H1 (cell line): Measurements from ENCODE around the gene RAI14. TPM values are rescaled to one million over a fixed set of nuclear protein-coding genes. Genes with fewer than 3 reads are reported as not detected.
A peak's percentile ranks its signal among the peaks of the same experiment; 100 is the strongest.

Experiments used
- CTCF ChIA-PET: fragments of 300-600 bp; sonication (Branson Sonifier 250); formaldehyde crosslinking; loops from one replicate; lab custom pipeline; 2021; ENCODE audit not compliant: partially characterized antibody; lab: Charles Lee
- POLR2A ChIA-PET: fragments of 300-600 bp; sonication (Branson Sonifier 250); formaldehyde crosslinking; loops from one replicate; lab custom pipeline; 2021; ENCODE audit warnings: inconsistent platforms; ENCODE audit not compliant: partially characterized antibody; lab: Charles Lee
- DNase-seq, 2 experiments: peaks; one replicate each; pipeline versions ENCODE4 v3.0.0 to v3.0.0-alpha.2; 2010 to 2022; ENCODE audit warnings: low spot score in 2 of 2, low read depth in 1 of 2, mixed read lengths in 1 of 2
- FAIRE-seq: peaks from 2 replicates; lab custom pipeline; 2011; peaks lifted over from hg19 to GRCh38; lab: Jason Lieb, UNC
- H2AFZ ChIP-seq: 2 replicates; pipeline ENCODE4 v1.8.1; 2012; ENCODE audit warnings: low read length, inconsistent platforms
- H2AK5ac ChIP-seq: 2 replicates; pipeline ENCODE4 v1.6.1; 2013; ENCODE audit warnings: low read depth, low read length
- H2BK120ac ChIP-seq: replicated peaks from 2 replicates; pipeline ENCODE3; 2013; ENCODE audit warnings: low read depth, low read length, inconsistent platforms
- H2BK12ac ChIP-seq: 2 replicates; pipeline ENCODE4 v1.6.1; 2013; ENCODE audit warnings: low read depth, low read length
- H2BK15ac ChIP-seq: 2 replicates; pipeline ENCODE4 v1.6.1; 2013; ENCODE audit warnings: low read length
- H2BK20ac ChIP-seq: 2 replicates; pipeline ENCODE4 v1.6.1; 2013; ENCODE audit warnings: low read length
- H2BK5ac ChIP-seq: 2 replicates; pipeline ENCODE4 v1.6.1; 2013; ENCODE audit warnings: low read depth, low read length
- H3K14ac ChIP-seq: 2 replicates; pipeline ENCODE4 v1.6.1; 2013; ENCODE audit warnings: inconsistent platforms; ENCODE audit not compliant: insufficient read length
- H3K18ac ChIP-seq: 2 replicates; pipeline ENCODE4 v1.6.1; 2013; ENCODE audit warnings: low read length; ENCODE audit errors: extremely low read depth
- H3K23ac ChIP-seq: 2 replicates; pipeline ENCODE4 v1.6.1; 2013; ENCODE audit warnings: inconsistent platforms; ENCODE audit not compliant: insufficient read length
- H3K23me2 ChIP-seq: 2 replicates; pipeline ENCODE4 v1.6.1; 2013; ENCODE audit warnings: low read depth, low read length
- H3K27ac ChIP-seq: 2 replicates; pipeline ENCODE4 v1.6.1; 2011; ENCODE audit warnings: low read depth, low read length, inconsistent platforms
- H3K27me3 ChIP-seq, 4 experiments: replicated peaks in 1 of 4; 1 replicate in 1 of 4; 2 replicates in 3 of 4; pipeline versions ENCODE4 v1.6.1 to v1.8.1; 2011 to 2013; ENCODE audit warnings: low read length in 3 of 4, mild to moderate bottlenecking in 3 of 4, inconsistent platforms in 2 of 4, mixed read lengths in 2 of 4, moderate library complexity in 1 of 4; ENCODE audit not compliant: control insufficient read depth in 3 of 4, insufficient read depth in 3 of 4; ENCODE audit errors: extremely low read depth in 1 of 4
- H3K36me3 ChIP-seq, 4 experiments: 2 replicates each; pipeline versions ENCODE4 v1.6.1 to v1.8.1; 2011 to 2013; ENCODE audit warnings: mild to moderate bottlenecking in 4 of 4, low read length in 3 of 4, moderate library complexity in 2 of 4, control low read depth in 1 of 4, inconsistent platforms in 1 of 4; ENCODE audit not compliant: insufficient read depth in 4 of 4, control insufficient read depth in 2 of 4
- H3K4ac ChIP-seq: replicated peaks from 2 replicates; pipeline ENCODE3; 2013; ENCODE audit warnings: low read length, low read depth, mixed read lengths, inconsistent platforms; ENCODE audit not compliant: insufficient read length
- H3K4me1 ChIP-seq, 4 experiments: replicated peaks in 1 of 4; 1 replicate in 1 of 4; 2 replicates in 3 of 4; pipeline versions ENCODE4 v1.6.1 to v1.8.1; 2011 to 2013; ENCODE audit warnings: low read length in 3 of 4, inconsistent platforms in 2 of 4, mixed read lengths in 1 of 4; ENCODE audit not compliant: insufficient read depth in 4 of 4, control insufficient read depth in 3 of 4
- H3K4me2 ChIP-seq, 2 experiments: 2 replicates each; pipeline versions ENCODE4 v1.6.1 to v1.8.1; 2011 to 2013; ENCODE audit warnings: low read depth in 2 of 2, low read length in 2 of 2, control low read depth in 1 of 2, inconsistent platforms in 1 of 2, mild to moderate bottlenecking in 1 of 2; ENCODE audit not compliant: insufficient read depth in 1 of 2
- H3K4me3 ChIP-seq, 4 experiments: fragments of 200-600, 300-600 bp in 1 of 4; sonication (generic), shearing (Covaris generic), sonication (Bioruptor Twin) in 1 of 4; 2 replicates each; pipeline versions ENCODE4 v1.5.1 to v1.8.1; 2011 to 2016; ENCODE audit warnings: low read length in 4 of 4, low read depth in 3 of 4, control low read depth in 2 of 4, inconsistent platforms in 2 of 4, mild to moderate bottlenecking in 2 of 4, mixed read lengths in 1 of 4, moderate library complexity in 1 of 4; ENCODE audit not compliant: insufficient read depth in 2 of 4; ENCODE audit errors: extremely low read depth in 1 of 4
- H3K56ac ChIP-seq: replicated peaks from 2 replicates; pipeline ENCODE3; 2013; ENCODE audit warnings: low read depth, mild to moderate bottlenecking, mixed read lengths, low read length, inconsistent platforms; ENCODE audit not compliant: insufficient read length
- H3K79me1 ChIP-seq: 2 replicates; pipeline ENCODE4 v1.6.1; 2013; ENCODE audit warnings: low read depth, low read length, control low read depth
- H3K79me2 ChIP-seq, 2 experiments: 2 replicates each; pipeline versions ENCODE4 v1.6.1 to v1.8.1; 2012 to 2013; ENCODE audit warnings: low read length in 2 of 2, mild to moderate bottlenecking in 2 of 2, inconsistent platforms in 1 of 2; ENCODE audit not compliant: insufficient read depth in 2 of 2, control insufficient read depth in 1 of 2
- H3K9ac ChIP-seq, 4 experiments: replicated peaks in 1 of 4; 1 replicate in 1 of 4; 2 replicates in 3 of 4; pipeline versions ENCODE4 v1.6.1 to v1.8.1; 2011 to 2013; ENCODE audit warnings: low read depth in 3 of 4, low read length in 3 of 4, control low read depth in 2 of 4, mild to moderate bottlenecking in 2 of 4, moderate library complexity in 2 of 4, inconsistent platforms in 1 of 4; ENCODE audit errors: extremely low read depth in 1 of 4
- H3K9me3 ChIP-seq, 2 experiments: 2 replicates each; pipeline versions ENCODE4 v1.6.1 to v1.8.1; 2012 to 2013; ENCODE audit warnings: mild to moderate bottlenecking in 2 of 2, moderate library complexity in 2 of 2, control low read depth in 1 of 2, inconsistent platforms in 1 of 2, low read depth in 1 of 2, low read length in 1 of 2, mixed read lengths in 1 of 2; ENCODE audit not compliant: insufficient read depth in 2 of 2
- H4K20me1 ChIP-seq, 2 experiments: replicated peaks in 1 of 2; 2 replicates each; pipeline versions ENCODE3 to v1.8.1; 2011 to 2013; ENCODE audit warnings: inconsistent platforms in 2 of 2, low read length in 2 of 2, mild to moderate bottlenecking in 1 of 2; ENCODE audit not compliant: insufficient read depth in 2 of 2, control insufficient read depth in 1 of 2
- H4K5ac ChIP-seq: 2 replicates; pipeline ENCODE4 v1.6.1; 2013; ENCODE audit warnings: low read length, low read depth, mixed read lengths, inconsistent platforms; ENCODE audit not compliant: insufficient read length
- H4K8ac ChIP-seq: 2 replicates; pipeline ENCODE4 v1.8.0; 2013; ENCODE audit warnings: mild to moderate bottlenecking, moderate library complexity, low read length, inconsistent platforms; ENCODE audit not compliant: insufficient read depth; ENCODE audit errors: extremely low read depth
- H4K91ac ChIP-seq: replicated peaks from 2 replicates; pipeline ENCODE3; 2013; ENCODE audit warnings: low read length, mixed read lengths, inconsistent platforms; ENCODE audit not compliant: insufficient read length
- KDM4A ChIP-seq: IDR thresholded peaks from one replicate; pipeline ENCODE4 v1.7.1; 2012; ENCODE audit warnings: low read depth, mild to moderate bottlenecking, moderate library complexity, low read length, inconsistent platforms; ENCODE audit not compliant: severe bottlenecking
- WGBS, 2 experiments: shearing (Covaris generic) in 1 of 2; methylation state at CpG; one replicate each; pipeline versions ENCODE4 v1.1.6 to v1.1.7; 2013 to 2015; ENCODE audit warnings: low lambda C conversion rate in 2 of 2, mixed read lengths in 2 of 2, inconsistent platforms in 1 of 2, low coverage in 1 of 2, missing lambda C conversion rate in 1 of 2; ENCODE audit not compliant: insufficient replicate concordance in 2 of 2, insufficient coverage in 1 of 2, insufficient read length in 1 of 2; ENCODE audit errors: extremely low coverage in 1 of 2, missing lambda C conversion rate in 1 of 2; 5-methylcytosine and 5-hydroxymethylcytosine counted together
- polyA plus RNA-seq, 7 experiments: library from polyadenylated mRNA; depleted of rRNA in 3 of 7; stranded (reverse) in 5 of 7; unstranded in 2 of 7; fragments of >200 nt in 5 of 7; fragments of 200-250 nt in 2 of 7; gene quantifications; 1 replicate in 5 of 7; 2 replicates in 1 of 7; 4 replicates in 1 of 7; pipeline versions ENCODE4 v1.2.1 to v1.2.3, GENCODE V29; 2011 to 2013; ENCODE audit warnings: missing spikeins in 2 of 7, mixed read lengths in 2 of 7
- total RNA-seq: library from RNA; stranded (reverse); fragmentation: NEBNext Ultra II Directional; extraction: Animal tissue kit (Norgen Biotek cat#: 25700); gene quantifications from 2 replicates; pipeline ENCODE4 v1.2.1, GENCODE V29; 2021

Gene RAI14
- total and polyA plus RNA-seq, 2 of the 8 experiments (the other 6 are each of a cell fraction or from before 2014, with no cell fraction given) = 48.4 to 210 TPM

GRCh38 chr5:34731435-34732232 lies 75.5 kb downstream of the RAI14 start:
- H2AFZ ChIP-seq = no peak overlapping the region
- no peak overlapping the region for H3K4ac ChIP-seq
- no peak overlapping the region for H3K9ac ChIP-seq
- peaks cover 3 to 90% of the 10 kb centered on the region in 2 experiments; a peak in 3 of 4 replicates for H3K79me2 ChIP-seq
- no peak overlapping the region for H4K91ac ChIP-seq
- no peak overlapping the region for H2BK20ac ChIP-seq
- no peak overlapping the region for H3K4me3 ChIP-seq
- ChIA-PET CTCF (interaction anchor here (0.7 to 1.2 kb wide), 3 partner anchors 28 to 208 kb away, joined by 3 to 5 read pairs (median 4); no protein-coding TSS in a partner anchor), POLR2A (interaction anchor here (0.6 to 1.0 kb wide), 3 partner anchors 11 to 184 kb away, joined by 3 to 4 read pairs (median 3); no protein-coding TSS in a partner anchor)
- H2BK120ac ChIP-seq = no peak overlapping the region
- 60% methylated on average over 6 of the region's 6 CpGs; no CpG with 5 or more reads in 1 of the 2 experiments for WGBS, 2 experiments
- H3K9me3 ChIP-seq = peaks cover 7 to 13% of the 10 kb centered on the region in 2 experiments
- H2BK5ac ChIP-seq = 0 out of 2 replicates have a peak overlapping the region, but pooled peaks have one; percentile 7
- peaks cover 0 to 11% (median 5%) of the 10 kb centered on the region in 4 experiments; a peak in 5 of 8 replicates for H3K36me3 ChIP-seq
- no peaks in the 10 kb centered on the region for H3K23me2 ChIP-seq
- H3K4me2 ChIP-seq = no peak overlapping the region
- no peak overlapping the region for H2AK5ac ChIP-seq
- H4K20me1 ChIP-seq = peaks cover 3 to 6% of the 10 kb centered on the region in 2 experiments
- no peak overlapping the region for H3K56ac ChIP-seq
- no peak overlapping the region for H2BK12ac ChIP-seq
- no peak overlapping the region for H4K5ac ChIP-seq
- no peak overlapping the region for H3K27ac ChIP-seq
- peaks cover 5 to 10% (median 6%) of the 10 kb centered on the region in 4 experiments for H3K4me1 ChIP-seq
- H3K18ac ChIP-seq = 0 out of 2 replicates have a peak overlapping the region, but pooled peaks have one; percentile 3
- DNase-seq (no peak), FAIRE-seq (no peak)
- no peak overlapping the region for H4K8ac ChIP-seq
- H3K79me1 ChIP-seq = peaks cover 4% of the 10 kb centered on the region; the same call in 1 of the 2 replicates
- H3K27me3 ChIP-seq = no peaks in the 10 kb centered on the region
- no peak overlapping the region for H3K23ac ChIP-seq
- no peak overlapping the region for H3K14ac ChIP-seq
- no peak overlapping the region for H2BK15ac ChIP-seq
- TF ChIP-seq KDM4A = no peak
